Cardiac atrium fibroblast (primary cell): ENCODE data around the gene ABAT. TPM values are rescaled to one million over a fixed set of nuclear protein-coding genes. Genes with fewer than 3 reads are reported as not detected.

Experiments
- total RNA-seq: library from RNA; depleted of rRNA; stranded (reverse); fragments of >200 nt; gene quantifications from 2 replicates; pipeline ENCODE4 v1.2.3, GENCODE V29; 2015

Gene ABAT
- total RNA-seq, result 2.8 and 3.2 TPM in 2 replicates

DNA sequence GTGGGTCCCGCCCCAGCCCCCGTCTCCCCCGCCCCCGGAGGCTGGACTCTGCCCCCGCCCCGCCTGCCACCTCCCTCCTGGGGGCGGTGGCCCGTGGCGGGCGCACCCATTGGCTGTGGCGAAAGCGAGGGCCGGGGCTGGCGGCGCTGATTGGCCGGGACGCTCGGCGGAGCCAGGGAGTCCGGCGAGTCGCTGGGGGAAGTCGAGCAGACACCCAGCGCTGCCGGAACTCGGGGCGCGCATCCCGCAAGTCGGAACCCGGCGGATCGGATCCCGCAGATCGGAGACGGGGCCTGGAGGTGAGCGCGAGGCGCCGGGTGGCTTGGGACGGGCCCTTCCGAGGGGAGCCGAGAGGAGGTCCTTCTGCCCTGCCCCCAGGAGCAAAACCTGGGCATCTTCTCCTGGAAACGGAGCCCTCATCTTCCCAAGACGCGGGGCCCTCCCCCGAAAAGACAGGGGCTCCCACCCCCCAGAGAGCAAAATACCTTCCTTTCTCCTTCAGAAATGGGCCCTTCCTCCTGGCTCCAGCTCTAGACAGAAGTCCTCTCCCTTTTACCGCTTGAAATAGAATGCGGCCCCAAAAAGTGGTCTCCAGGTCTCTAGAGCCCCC is at the start of gene ABAT:
Gene ABAT (plus strand): TSS at position 205 of the 610 bp plus-strand sequence. CDS start 61,123 bp downstream, outside the sequence.

DNA sequence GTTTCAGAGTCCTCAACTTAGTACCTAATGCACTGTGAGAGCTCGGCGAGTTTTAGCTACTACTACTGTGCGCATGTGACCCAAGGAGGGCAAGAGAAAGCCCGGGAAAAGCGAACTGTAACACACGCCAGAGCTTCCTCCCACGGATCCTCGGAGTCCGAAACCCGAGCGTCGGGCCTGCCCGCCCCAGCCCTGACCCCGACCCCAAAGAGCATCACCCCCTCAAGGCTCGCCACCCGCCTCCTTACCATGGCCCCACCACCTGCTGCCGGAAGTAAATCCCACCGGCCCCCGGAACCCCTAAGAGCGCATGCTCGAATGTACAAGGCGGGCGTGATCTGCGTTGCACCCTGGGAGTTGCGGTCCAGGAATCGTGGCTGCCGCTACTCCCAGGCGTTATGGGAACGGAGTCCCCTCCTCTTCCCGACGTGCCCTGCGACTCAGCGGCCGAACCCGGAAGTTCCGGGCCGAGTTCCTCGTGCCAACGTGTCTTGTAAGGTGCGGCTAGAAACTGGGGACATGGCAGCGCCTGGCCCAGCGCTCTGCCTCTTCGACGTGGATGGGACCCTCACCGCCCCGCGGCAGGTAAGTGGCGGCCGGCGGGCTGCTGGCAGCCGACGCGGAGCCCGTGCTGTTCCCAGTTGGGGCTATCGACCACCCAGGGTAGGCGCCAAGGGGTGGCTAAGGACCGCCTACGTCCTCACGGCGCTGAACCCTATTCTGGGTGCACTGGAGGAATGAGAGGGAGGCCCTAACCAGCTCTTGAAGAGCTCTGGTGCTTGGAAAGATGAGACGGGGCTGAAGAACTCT is 123.2 kb downstream of the ABAT start, which contains the start of the genes PMM2 and TMEM186:
Gene PMM2 (plus strand): TSS at position 476 of the 810 bp plus-strand sequence. CDS start 44 bp downstream, at position 520.
Gene TMEM186 (minus strand): TSS at position 276 of the 810 bp plus-strand sequence. CDS start 25 bp downstream, at position 251.

Other genes starting within 250 kb of the ABAT start
- gene TMEM114, start 84.1 kb upstream of the ABAT start, total RNA-seq, result not detected in 2 replicates
- gene METTL22, start 52.9 kb upstream of the ABAT start, total RNA-seq, result 21.2 and 26.9 TPM in 2 replicates
- 2.7 and 5.2 TPM in 2 replicates for gene TMEM186, start 123.0 kb downstream of the ABAT start, total RNA-seq
- 49.8 and 56.7 TPM in 2 replicates for gene PMM2, start 123.2 kb downstream of the ABAT start, total RNA-seq
- 244 and 275 TPM in 2 replicates for gene CARHSP1, start 194.4 kb downstream of the ABAT start, total RNA-seq
- 2.5 TPM in 1 of 2 replicates, not detected in the other for gene LITAFD, start 207.7 kb downstream of the ABAT start, total RNA-seq